H1 (cell line): ENCODE results near the gene PIANP. TPM values are rescaled to one million over a fixed set of nuclear protein-coding genes. Genes with fewer than 3 reads are reported as not detected.

Experiments used
- BACH1 ChIP-seq: IDR thresholded peaks from 2 replicates; pipeline ENCODE4 v1.6.1; 2012; ENCODE audit warnings: low read length, improper control_type of control experiment
- BCL11A ChIP-seq, 2 experiments: IDR thresholded peaks; one replicate each; pipeline ENCODE4 v1.6.1; 2011; ENCODE audit warnings: low read depth in 2 of 2, low read length in 2 of 2, mild to moderate bottlenecking in 2 of 2
- CHD2 ChIP-seq: IDR thresholded peaks from 2 replicates; pipeline ENCODE4 v1.6.1; 2012; ENCODE audit warnings: low read length, improper control_type of control experiment
- EGR1 ChIP-seq: IDR thresholded peaks from 2 replicates; pipeline ENCODE4 v1.6.1; 2011; ENCODE audit warnings: low read depth, low read length, borderline replicate concordance
- GTF2F1 ChIP-seq: IDR thresholded peaks from 2 replicates; pipeline ENCODE4 v1.6.1; 2012; ENCODE audit warnings: low read depth, low read length, improper control_type of control experiment, borderline replicate concordance
- KDM4A ChIP-seq: IDR thresholded peaks from one replicate; pipeline ENCODE4 v1.7.1; 2012; ENCODE audit warnings: low read depth, mild to moderate bottlenecking, moderate library complexity, low read length, inconsistent platforms; ENCODE audit not compliant: severe bottlenecking
- NANOG ChIP-seq: IDR thresholded peaks from 2 replicates; pipeline ENCODE4 v1.6.1; 2011; ENCODE audit warnings: low read length, low read depth, mild to moderate bottlenecking, inconsistent platforms; ENCODE audit not compliant: insufficient read depth, poor library complexity, severe bottlenecking
- PHF8 ChIP-seq: fragments of 200-600 bp; sonication (generic); conservative IDR thresholded peaks from 2 replicates; pipeline ENCODE4 v1.7.1; 2012; ENCODE audit warnings: low read depth, mild to moderate bottlenecking, inconsistent platforms, low read length, moderate library complexity
- POLR2A ChIP-seq, 2 experiments: IDR thresholded peaks; 1 replicate in 1 of 2; 2 replicates in 1 of 2; pipeline ENCODE4 v1.6.1; 2011; ENCODE audit warnings: low read depth in 2 of 2, low read length in 2 of 2, mild to moderate bottlenecking in 2 of 2; ENCODE audit errors: control extremely low read depth in 1 of 2
- RNF2 ChIP-seq: fragments of 200-900, 300-1000 bp; sonication (generic); IDR thresholded peaks from 2 replicates; pipeline ENCODE4 v1.7.1; 2016; ENCODE audit warnings: borderline replicate concordance, low read depth, mild to moderate bottlenecking, antibody characterized with exemption, low read length; ENCODE audit not compliant: poor library complexity, severe bottlenecking; ENCODE audit errors: missing control alignments
- SAP30 ChIP-seq: fragments of 300-600 bp; sonication (generic); IDR thresholded peaks from 2 replicates; pipeline ENCODE4 v1.7.1; 2012; ENCODE audit warnings: low read length, moderate library complexity, mild to moderate bottlenecking, inconsistent platforms; ENCODE audit not compliant: insufficient read depth, insufficient replicate concordance
- SIN3A ChIP-seq, 2 experiments: IDR thresholded peaks in 1 of 2; conservative IDR thresholded peaks in 1 of 2; 2 replicates each; pipeline ENCODE4 v1.6.1; 2011 to 2012; ENCODE audit warnings: low read length in 2 of 2, improper control_type of control experiment in 1 of 2, low read depth in 1 of 2, mild to moderate bottlenecking in 1 of 2
- SIRT6 ChIP-seq: IDR thresholded peaks from one replicate; pipeline ENCODE4 v1.7.1; 2012; ENCODE audit warnings: low read length, inconsistent platforms
- SIX5 ChIP-seq: IDR thresholded peaks from 2 replicates; pipeline ENCODE4 v1.6.1; 2011; ENCODE audit warnings: mild to moderate bottlenecking, low read depth, low read length
- SP1 ChIP-seq: IDR thresholded peaks from 2 replicates; pipeline ENCODE4 v1.6.1; 2011; ENCODE audit warnings: low read depth, low read length
- SP4 ChIP-seq: IDR thresholded peaks from 2 replicates; pipeline ENCODE4 v1.6.1; 2012; ENCODE audit warnings: low read length, inconsistent platforms
- TAF1 ChIP-seq: IDR thresholded peaks from 2 replicates; pipeline ENCODE4 v1.6.1; 2011; ENCODE audit warnings: mild to moderate bottlenecking, low read depth, low read length
- TAF7 ChIP-seq: optimal IDR thresholded peaks from 2 replicates; pipeline ENCODE3; 2011; ENCODE audit warnings: low read depth, mild to moderate bottlenecking, inconsistent platforms, low read length, moderate library complexity, borderline replicate concordance
- TCF12 ChIP-seq: IDR thresholded peaks from 2 replicates; pipeline ENCODE4 v1.6.1; 2011; ENCODE audit warnings: low read depth, mild to moderate bottlenecking, low read length
- TEAD4 ChIP-seq: IDR thresholded peaks from 2 replicates; pipeline ENCODE4 v1.6.1; 2012; ENCODE audit warnings: low read depth, low read length, inconsistent platforms, mixed read lengths
- YY1 ChIP-seq: IDR thresholded peaks from 2 replicates; pipeline ENCODE4 v1.6.1; 2011; ENCODE audit warnings: low read depth, mild to moderate bottlenecking, low read length
- polyA plus RNA-seq, 7 experiments: library from polyadenylated mRNA; depleted of rRNA in 3 of 7; stranded (reverse) in 5 of 7; unstranded in 2 of 7; fragments of >200 nt in 5 of 7; fragments of 200-250 nt in 2 of 7; gene quantifications; 1 replicate in 5 of 7; 2 replicates in 1 of 7; 4 replicates in 1 of 7; pipeline versions ENCODE4 v1.2.1 to v1.2.3, GENCODE V29; 2011 to 2013; ENCODE audit warnings: missing spikeins in 2 of 7, mixed read lengths in 2 of 7
- total RNA-seq: library from RNA; stranded (reverse); fragmentation: NEBNext Ultra II Directional; extraction: Animal tissue kit (Norgen Biotek cat#: 25700); gene quantifications from 2 replicates; pipeline ENCODE4 v1.2.1, GENCODE V29; 2021
- TF ChIP-seq, protein P1 (sequence below): IDR thresholded peaks from 2 replicates; pipeline ENCODE4 v1.6.1; 2011; ENCODE audit warnings: low read length, improper control_type of control experiment
- TF ChIP-seq, protein P2 (sequence below): IDR thresholded peaks from 2 replicates; pipeline ENCODE4 v1.6.1; 2012; ENCODE audit warnings: inconsistent platforms

PIANP gene
- total and polyA plus RNA-seq, 2 of the 8 experiments (the other 6 are each of a cell fraction or from before 2014, with no cell fraction given): 6.3 to 9.8 TPM

DNA sequence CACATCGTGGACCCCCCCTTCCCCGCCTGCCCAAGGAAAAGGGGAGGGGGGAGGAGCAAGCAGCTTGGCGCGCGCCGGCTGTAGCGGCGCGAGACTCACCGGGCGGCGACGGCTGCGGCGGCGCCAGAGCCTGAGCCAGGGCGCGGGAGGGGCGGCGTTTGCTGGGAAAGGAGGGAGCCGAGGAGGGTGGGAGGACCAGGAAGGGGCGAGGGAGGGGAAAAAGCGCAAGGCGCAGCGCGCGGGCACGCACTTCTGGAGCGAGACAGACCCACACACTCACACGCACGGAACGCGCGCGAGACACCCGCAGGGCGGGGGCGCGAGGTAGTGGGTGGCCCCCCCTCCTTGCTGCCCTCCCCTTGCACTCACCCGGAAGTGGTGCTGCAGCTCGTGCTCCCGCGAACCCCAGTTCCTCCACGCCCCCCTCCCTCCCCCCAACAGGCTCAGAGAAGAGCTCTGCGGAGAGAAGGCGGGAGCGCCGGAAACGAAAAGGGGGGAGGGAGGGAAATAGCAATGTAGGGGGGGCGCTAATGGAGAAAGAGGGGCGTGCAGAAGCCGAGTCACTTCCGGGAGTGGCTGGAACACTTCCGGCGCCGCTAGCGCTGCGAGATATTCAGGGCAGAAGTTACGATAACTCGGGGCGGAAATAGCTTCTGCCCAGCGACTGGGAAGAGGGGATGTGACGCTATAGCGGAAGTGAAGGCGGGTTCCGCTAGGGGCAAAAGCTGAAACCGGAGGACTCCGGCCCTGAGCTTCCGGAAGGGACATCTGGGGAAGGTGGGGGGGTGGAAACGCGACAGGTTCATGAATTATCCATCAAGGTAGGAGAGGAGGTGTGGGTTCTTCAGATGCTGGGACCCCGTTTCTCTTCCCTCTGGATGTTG, 11.4 kb downstream of the PIANP start, which contains the start of gene ZNF384 (continued):
- TF ChIP-seq TCF12 (no peak), CHD2 (peak; percentile 13), TAF7 (peak; percentile 80), TEAD4 (0 out of 2 replicates have a peak, but pooled peaks have one; percentile 3), TAF1 (peak; percentile 69), KDM4A (peak; percentile 53), NANOG (peak; percentile 4), PHF8 (peak; percentile 93), SIX5 (peak; percentile 48), EGR1 (peak; percentile 100), SIN3A (conservative IDR thresholded peaks at IDR 0.05 in 1 of 2, IDR thresholded peaks at IDR 0.05 in 1 of 2; ENCODE audit: low read depth in 1 of 2, low read length in 2 of 2) (peak; percentile 71 to 89; a peak in 3 of 4 replicates), POLR2A (IDR thresholded peaks at IDR 0.05; ENCODE audit: control extremely low read depth in 1 of 2, low read depth in 2 of 2, low read length in 2 of 2) (peak in 1 of 2 experiments; percentile 56; a peak in 1 of 3 replicates), BCL11A (IDR thresholded peaks at IDR 0.05; ENCODE audit: low read depth in 2 of 2, low read length in 2 of 2) (no peak), BACH1 (peak; percentile 67), YY1 (peak; percentile 54; the same call in 1 of the 2 replicates), RNF2 (no peak), SP4 (no peak), GTF2F1 (peak; percentile 96), SAP30 (peak; percentile 21), SIRT6 (peak; percentile 99), SP1 (no peak)
- TF ChIP-seq, protein P1, sequence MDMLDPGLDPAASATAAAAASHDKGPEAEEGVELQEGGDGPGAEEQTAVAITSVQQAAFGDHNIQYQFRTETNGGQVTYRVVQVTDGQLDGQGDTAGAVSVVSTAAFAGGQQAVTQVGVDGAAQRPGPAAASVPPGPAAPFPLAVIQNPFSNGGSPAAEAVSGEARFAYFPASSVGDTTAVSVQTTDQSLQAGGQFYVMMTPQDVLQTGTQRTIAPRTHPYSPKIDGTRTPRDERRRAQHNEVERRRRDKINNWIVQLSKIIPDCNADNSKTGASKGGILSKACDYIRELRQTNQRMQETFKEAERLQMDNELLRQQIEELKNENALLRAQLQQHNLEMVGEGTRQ: no peak
- TF ChIP-seq, protein P2, sequence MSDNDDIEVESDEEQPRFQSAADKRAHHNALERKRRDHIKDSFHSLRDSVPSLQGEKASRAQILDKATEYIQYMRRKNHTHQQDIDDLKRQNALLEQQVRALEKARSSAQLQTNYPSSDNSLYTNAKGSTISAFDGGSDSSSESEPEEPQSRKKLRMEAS: peak; percentile 76
